Heart left ventricle (tissue), 16 donors: ENCODE data around the gene SHE. TPM values are rescaled to one million over a fixed set of nuclear protein-coding genes. Genes with fewer than 3 reads are reported as not detected.

Experiments
- ATAC-seq, 4 donors: fragments of 200-7000 bp; cut with Tn5 transposase; one replicate each; pipeline ENCODE4 v1.9.1; 2020 to 2022; ENCODE audit warnings: moderate library complexity in 4 of 4, mild to moderate bottlenecking in 3 of 4, moderate number of reproducible peaks in 1 of 4
- DNase-seq, 5 donors: peaks; one replicate each; pipeline ENCODE4 v3.0.0-alpha.2; 2020
- H3K27ac ChIP-seq, 12 donors: fragments of 200-600 bp; sonication (generic) in 4 of 12; one replicate each; pipeline versions ENCODE4 v1.5.0 to v1.8.0; 2016 to 2022; ENCODE audit warnings: mild to moderate bottlenecking in 2 of 12
- H3K27me3 ChIP-seq, 9 donors: fragments of 200-600 bp; sonication (generic) in 2 of 9; one replicate each; pipeline versions ENCODE4 v1.5.1 to v1.8.0; 2016 to 2022; ENCODE audit warnings: mild to moderate bottlenecking in 3 of 9
- H3K36me3 ChIP-seq, 9 donors: fragments of 200-600 bp; sonication (generic) in 2 of 9; one replicate each; pipeline versions ENCODE4 v1.5.0 to v1.8.0; 2018 to 2022; ENCODE audit warnings: mild to moderate bottlenecking in 2 of 9
- H3K4me1 ChIP-seq, 12 donors: fragments of 200-600 bp; sonication (generic) in 4 of 12; one replicate each; pipeline versions ENCODE4 v1.5.0 to v1.8.0; 2016 to 2022; ENCODE audit warnings: mild to moderate bottlenecking in 3 of 12
- H3K4me3 ChIP-seq, 12 donors: fragments of 200-600 bp; sonication (generic) in 4 of 12; one replicate each; pipeline versions ENCODE4 v1.5.0 to v1.8.0; 2017 to 2022; ENCODE audit warnings: mild to moderate bottlenecking in 9 of 12, moderate library complexity in 4 of 12
- H3K9me3 ChIP-seq, 12 donors: fragments of 200-600 bp; sonication (generic) in 4 of 12; one replicate each; pipeline versions ENCODE4 v1.5.0 to v1.8.0; 2016 to 2022; ENCODE audit warnings: mild to moderate bottlenecking in 1 of 12
- POLR2A ChIP-seq, 2 donors: fragments of 450-650 bp; IDR thresholded peaks; one replicate each; pipeline ENCODE4 v1.6.1; 2017; ENCODE audit warnings: antibody characterized with exemption in 2 of 2, mild to moderate bottlenecking in 2 of 2, moderate library complexity in 2 of 2
- WGBS, 4 donors: extraction: QIAGEN DNeasy Blood & Tissue Kit in 2 of 4; methylation state at CpG; one replicate each; pipeline versions ENCODE4 v1.1.5 to v1.1.7; 2013 to 2018; 5-methylcytosine and 5-hydroxymethylcytosine counted together
- intact Hi-C, 10 donors: fragments of 100-400 bp; cut with DNase I; formaldehyde crosslinking; loops; one replicate each; pipeline versions ENCODE4 v1.11.1 to v1.14.2; 2022
- polyA plus RNA-seq, 2 donors: library from polyadenylated mRNA; stranded (reverse); fragments of 200-250 nt; gene quantifications; one replicate each; pipeline ENCODE4 v1.2.3, GENCODE V29; 2013
- total RNA-seq, 9 donors: library from RNA; depleted of rRNA in 2 of 9; stranded (reverse); fragments of >200 nt in 2 of 9; fragmentation: NEBNext Ultra II Directional in 3 of 9; extraction: Animal tissue kit (Norgen Biotek cat#: 25700) in 3 of 9; gene quantifications; one replicate each; pipeline versions ENCODE4 v1.1.0 to v1.2.4, GENCODE V29; 2016 to 2023
- TF ChIP-seq, protein P1 (sequence below), 12 donors: fragments of 200-600 bp; sonication (generic) in 4 of 12; IDR thresholded peaks; one replicate each; pipeline versions ENCODE4 v1.5.0 to v1.8.0; 2018 to 2022; ENCODE audit warnings: antibody characterized with exemption in 12 of 12, mild to moderate bottlenecking in 5 of 12
- donor health status: ischemic (EF 13 %, LVEDD 7.1; RV severe dilation, severe dysfunction).
- donor health status: healthy with polysubstance abuse.
- donor health status: DM: no; HTN: yes; CAD: no.
- donor health status: DM: no; HTN: no; CAD: no.
- donor health status: ischemic (EF 25% LVEDD 6.9; RV normal size, moderate dysfunction).
- donor health status: ischemic (EF 25% LVEDD 5.7; RV mildly dilated, moderate dysfunction).
- donor health status: healthy.
- donor health status: DM: yes; HTN: yes; CAD: no.
- donor health status: ischemic (EF 35%, LVEDD 5.7; RV mildly dilated, moderate dysfunction).
- donor health status: nonischemic (EF 11% LVEDD 7.7; RV severe dilation, severe dysfunction).
- donor health status: DM: yes; HTN: yes; CAD: no.
- donor health status: PGD.
- donor health status: ischemic (EF 29% LVEDD 5.4; RV normal size, mild dysfunction).
- donor health status: nonischemic (EF 23%, LVEDD 6.1; RV moderate dilation, normal function).

The SHE gene
- total and polyA plus RNA-seq, 11 donors: 10.1 to 19.4 (median 11.9) TPM

DNA sequence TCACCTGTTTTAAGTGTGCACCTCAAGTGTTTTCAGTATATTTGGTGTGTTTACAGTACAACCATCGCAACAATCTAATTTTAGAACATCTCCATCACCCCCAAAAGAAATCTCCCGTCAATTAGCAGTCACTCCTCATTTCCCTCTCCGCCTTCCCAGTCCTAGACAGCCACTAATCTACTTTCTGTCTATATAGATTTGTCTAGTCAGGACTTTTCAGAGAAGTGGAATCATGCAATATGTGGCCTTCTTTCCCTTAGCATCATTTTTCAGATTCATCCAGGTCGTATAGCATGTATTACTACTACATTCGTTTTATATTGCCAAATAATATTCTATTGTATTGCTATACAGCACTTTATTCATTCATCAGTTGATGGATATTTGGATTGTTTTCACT is 1.7 kb upstream of the SHE start:
- Histone ChIP-seq H3K27me3 (peaks cover 0 to 55% (median 23%) of the 10 kb centered on the region in 9 donors), H3K4me1 (peaks cover 0 to 20% (median 0%) of the 10 kb centered on the region in 12 donors), H3K27ac (no peak overlapping the region), H3K36me3 (peaks cover 0 to 4% (median 0%) of the 10 kb centered on the region in 9 donors), H3K9me3 (peaks cover 0 to 16% (median 0%) of the 10 kb centered on the region in 12 donors), H3K4me3 (no peak overlapping the region)
- 76 to 77% (median 76%) methylated on average over 5 of the region's 5 CpGs for WGBS, 4 donors
- ATAC-seq (no peak), DNase-seq (no peak)
- intact Hi-C loops: loop anchor here in 1 of 10 donors (2.0 kb wide), 1 partner anchor 19 kb away; no protein-coding TSS in a partner anchor
- no peak for TF ChIP-seq POLR2A (IDR thresholded peaks at IDR 0.05)
- TF ChIP-seq, protein P1, sequence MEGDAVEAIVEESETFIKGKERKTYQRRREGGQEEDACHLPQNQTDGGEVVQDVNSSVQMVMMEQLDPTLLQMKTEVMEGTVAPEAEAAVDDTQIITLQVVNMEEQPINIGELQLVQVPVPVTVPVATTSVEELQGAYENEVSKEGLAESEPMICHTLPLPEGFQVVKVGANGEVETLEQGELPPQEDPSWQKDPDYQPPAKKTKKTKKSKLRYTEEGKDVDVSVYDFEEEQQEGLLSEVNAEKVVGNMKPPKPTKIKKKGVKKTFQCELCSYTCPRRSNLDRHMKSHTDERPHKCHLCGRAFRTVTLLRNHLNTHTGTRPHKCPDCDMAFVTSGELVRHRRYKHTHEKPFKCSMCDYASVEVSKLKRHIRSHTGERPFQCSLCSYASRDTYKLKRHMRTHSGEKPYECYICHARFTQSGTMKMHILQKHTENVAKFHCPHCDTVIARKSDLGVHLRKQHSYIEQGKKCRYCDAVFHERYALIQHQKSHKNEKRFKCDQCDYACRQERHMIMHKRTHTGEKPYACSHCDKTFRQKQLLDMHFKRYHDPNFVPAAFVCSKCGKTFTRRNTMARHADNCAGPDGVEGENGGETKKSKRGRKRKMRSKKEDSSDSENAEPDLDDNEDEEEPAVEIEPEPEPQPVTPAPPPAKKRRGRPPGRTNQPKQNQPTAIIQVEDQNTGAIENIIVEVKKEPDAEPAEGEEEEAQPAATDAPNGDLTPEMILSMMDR (IDR thresholded peaks at IDR 0.05): no peak

DNA sequence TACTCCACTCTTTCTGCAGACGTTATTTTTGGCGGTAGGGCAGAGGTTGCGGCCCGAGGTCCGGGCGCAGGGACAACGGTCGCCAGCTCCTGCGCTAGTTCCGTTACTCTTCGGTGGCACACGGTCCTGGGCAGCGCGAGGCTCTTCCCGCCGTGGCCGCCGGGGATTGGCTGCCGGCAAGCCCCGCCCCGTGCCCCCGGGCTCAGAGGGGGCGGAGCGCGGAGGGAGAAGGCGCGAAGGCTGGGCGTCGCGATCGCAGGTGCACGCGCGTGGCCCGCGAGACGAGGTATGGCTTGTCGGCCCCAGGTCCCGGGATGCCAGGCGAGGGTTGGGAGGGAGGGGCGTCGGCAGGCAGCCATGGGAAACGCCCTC is 518 bp upstream of the SHE start:
- Histone ChIP-seq H3K36me3 (peaks cover 0 to 14% (median 4%) of the 10 kb centered on the region in 9 donors), H3K27me3 (peaks cover 0 to 55% (median 23%) of the 10 kb centered on the region in 9 donors), H3K27ac (peak overlapping the region in 11 of 12 donors; percentile 27 to 94 (median 90)), H3K9me3 (peaks cover 0 to 16% (median 0%) of the 10 kb centered on the region in 12 donors), H3K4me3 (peak overlapping the region; percentile 43 to 78 (median 64)), H3K4me1 (peaks cover 0 to 20% (median 2%) of the 10 kb centered on the region in 12 donors)
- intact Hi-C loops: loop anchor here in 1 of 10 donors (2.0 kb wide), 1 partner anchor 18 kb away; no protein-coding TSS in a partner anchor
- peak in 3 of 4 donors; percentile 28 to 49 (median 41) for ATAC-seq
- DNase-seq: peak in 1 of 5 donors; percentile 32
- WGBS, 4 donors: 10 to 37% (median 17%) methylated on average over 25 to 43 of the region's 43 CpGs
- TF ChIP-seq, protein P1 (IDR thresholded peaks at IDR 0.05): no peak
- no peak for TF ChIP-seq POLR2A (IDR thresholded peaks at IDR 0.05)

GRCh38 chr1:154501423-154502065 is 668 bp downstream of the SHE start:
- Histone ChIP-seq H3K36me3 (peaks cover 0 to 23% (median 4%) of the 10 kb centered on the region in 9 donors), H3K27me3 (peaks cover 0 to 55% (median 23%) of the 10 kb centered on the region in 9 donors), H3K4me1 (peaks cover 0 to 29% (median 9%) of the 10 kb centered on the region in 12 donors), H3K27ac (peak overlapping the region; percentile 72 to 94 (median 88)), H3K4me3 (peak overlapping the region; percentile 43 to 78 (median 64)), H3K9me3 (peaks cover 0 to 16% (median 0%) of the 10 kb centered on the region in 12 donors)
- ATAC-seq (peak in 3 of 4 donors; percentile 45 to 73 (median 72)), DNase-seq (peak; percentile 49 to 84 (median 64))
- 2 to 24% (median 4%) methylated on average over 5 to 54 of the region's 54 CpGs for WGBS, 4 donors
- TF ChIP-seq, protein P1 (IDR thresholded peaks at IDR 0.05): no peak
- no peak for TF ChIP-seq POLR2A (IDR thresholded peaks at IDR 0.05)
- intact Hi-C loops: loop anchor here in 2 of 10 donors (2.0 kb wide), 1 partner anchor 17 kb away; no protein-coding TSS in a partner anchor

- Histone ChIP-seq H3K36me3 (peaks cover 0 to 28% (median 4%) of the 10 kb centered on the region in 9 donors), H3K4me1 (peaks cover under 1 to 40% (median 14%) of the 10 kb centered on the region in 12 donors), H3K9me3 (peaks cover 0 to 7% (median 0%) of the 10 kb centered on the region in 12 donors), H3K27me3 (peaks cover 0 to 55% (median 23%) of the 10 kb centered on the region in 9 donors), H3K4me3 (peak overlapping the region; percentile 43 to 78 (median 64)), H3K27ac (peak overlapping the region in 11 of 12 donors; percentile 75 to 94 (median 90))
- 56 to 63% (median 61%) methylated on average over 8 of the region's 8 CpGs for WGBS, 4 donors
- TF ChIP-seq POLR2A (IDR thresholded peaks at IDR 0.05): no peak
- TF ChIP-seq, protein P1 (IDR thresholded peaks at IDR 0.05): no peak
- intact Hi-C loops: loop anchor here in 1 of 10 donors (2.0 kb wide), 1 partner anchor 16 kb away; no protein-coding TSS in a partner anchor
- DNase-seq (no peak), ATAC-seq (no peak)
These were observed 1.7 kb downstream of the SHE start for GRCh38 chr1:154500533-154500932.
